GM18502 (cell line): ENCODE measurements around the gene SDK2.

Experiments used
- ATAC-seq: cut with Tn5 transposase; IDR thresholded peaks from one replicate; pipeline ENCODE4 v1.9.1; 2021; ENCODE audit warnings: mild to moderate bottlenecking; ENCODE audit not compliant: unreplicated experiment, poor library complexity

The SDK2 gene

DNA sequence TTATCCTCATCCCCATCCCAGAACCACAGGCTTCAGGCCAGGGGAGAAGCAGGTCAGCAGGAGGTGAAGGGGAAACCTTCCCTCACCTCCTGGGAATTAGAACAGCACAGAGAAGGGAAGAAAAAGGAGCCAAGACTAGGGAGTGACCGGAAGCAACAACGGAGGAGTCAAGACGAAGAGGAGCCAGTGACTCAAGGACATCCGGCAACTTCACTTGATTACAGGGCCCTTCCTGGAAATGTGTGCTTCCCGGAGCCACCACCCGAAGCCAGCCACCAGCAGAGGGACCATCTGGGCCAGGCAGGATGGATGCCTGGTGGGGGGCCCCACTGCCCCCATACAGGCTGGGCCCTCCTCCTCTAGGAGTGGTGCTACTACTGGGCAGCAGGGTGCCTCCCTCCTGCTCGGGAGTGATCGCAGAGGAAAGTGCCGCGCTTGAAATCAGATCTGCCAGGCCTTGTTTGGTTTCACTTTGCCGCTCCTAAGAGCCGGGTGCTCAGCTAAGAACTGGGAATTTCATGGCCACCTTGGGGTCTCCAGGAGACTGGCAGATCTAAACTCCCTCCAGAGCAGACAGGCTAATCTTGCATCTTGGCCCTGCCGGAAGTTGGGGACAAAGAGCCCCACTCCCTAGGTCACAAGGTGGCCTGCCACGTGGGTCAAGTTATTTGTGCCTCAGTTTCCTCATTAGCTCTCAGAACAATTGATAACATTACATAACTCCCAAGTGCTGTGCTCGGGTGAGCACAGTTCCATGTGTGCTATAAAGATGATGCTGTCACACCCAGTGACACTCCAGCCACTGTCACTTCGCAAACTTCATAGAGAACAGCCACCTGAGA, 339.1 kb downstream of the SDK2 start:
- ATAC-seq = no peak

DNA sequence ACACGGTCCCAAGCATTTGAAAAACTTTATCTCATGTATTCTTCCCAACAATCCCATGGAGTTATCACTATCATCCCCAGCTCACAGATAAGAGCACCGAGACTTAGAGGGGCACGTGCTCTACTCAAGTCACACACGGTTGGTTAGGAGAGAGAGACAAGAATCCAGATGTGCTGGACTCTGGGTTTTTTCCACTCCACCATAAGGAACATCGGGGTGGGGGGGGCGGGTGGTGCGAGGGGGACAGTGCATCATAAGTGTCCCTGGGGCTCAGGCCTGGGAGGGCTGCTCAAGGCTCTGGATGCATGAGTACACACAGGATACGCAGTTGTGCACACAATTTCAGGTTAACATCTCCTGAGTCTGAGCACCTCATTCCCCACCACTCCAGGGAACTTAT, 339.8 kb downstream of the SDK2 start:
- ATAC-seq = no peak

DNA sequence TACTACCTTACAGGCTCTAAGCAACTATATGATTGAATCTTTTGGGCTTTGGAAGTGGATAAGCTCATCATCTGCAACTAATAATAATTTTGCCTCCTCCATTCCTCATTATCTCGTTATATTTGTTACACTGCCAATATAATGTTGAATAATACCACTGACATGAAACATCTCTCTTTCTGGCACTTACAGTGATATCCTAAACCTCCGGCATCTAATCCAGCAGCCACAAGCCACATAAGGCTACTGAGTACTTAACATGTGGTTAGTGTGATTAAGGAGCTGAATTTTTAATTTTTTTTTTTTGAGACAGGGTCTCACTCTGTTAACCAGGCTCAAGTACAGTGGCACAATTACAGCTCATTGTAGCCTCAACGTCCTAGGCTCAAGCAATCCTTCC, 342.1 kb downstream of the SDK2 start:
- no peak for ATAC-seq

DNA sequence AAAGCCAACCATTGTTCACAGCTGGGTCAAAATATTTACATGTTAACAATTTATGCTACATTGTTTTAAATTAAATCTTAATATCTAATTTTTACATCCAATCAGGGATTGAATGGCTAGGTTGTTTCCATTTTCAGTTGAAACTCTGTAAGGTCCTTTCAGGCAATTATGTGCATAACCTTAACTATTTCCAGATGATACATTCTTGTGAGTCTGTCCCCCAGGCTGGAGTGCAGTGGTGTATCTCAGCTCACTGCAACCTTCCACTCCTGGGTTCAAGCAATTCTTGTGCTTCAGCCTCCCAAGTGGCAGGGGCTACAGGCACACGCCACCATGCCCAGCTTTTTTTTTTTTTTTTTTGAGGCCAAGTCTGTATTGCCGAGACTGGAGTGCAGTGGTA, 342.9 kb downstream of the SDK2 start:
- ATAC-seq = no peak

DNA sequence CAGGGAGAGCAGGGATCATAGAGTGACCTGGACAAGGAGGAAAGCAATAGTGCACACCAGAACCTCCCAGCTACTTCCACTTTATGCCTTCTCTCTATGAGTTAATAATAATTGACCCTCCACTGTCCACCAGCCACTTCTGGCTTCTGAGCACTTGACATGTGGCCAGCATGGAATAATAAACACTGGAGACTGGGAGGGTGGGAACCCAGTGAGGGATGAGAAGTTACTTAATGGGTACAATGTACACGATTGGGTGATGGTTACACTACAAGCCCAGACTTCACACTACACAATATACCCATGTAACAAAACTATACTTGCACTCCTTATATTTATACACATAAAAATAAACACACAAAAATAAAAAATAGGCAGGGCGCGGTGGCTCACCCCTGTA, 343.9 kb downstream of the SDK2 start:
- no peak for ATAC-seq

DNA sequence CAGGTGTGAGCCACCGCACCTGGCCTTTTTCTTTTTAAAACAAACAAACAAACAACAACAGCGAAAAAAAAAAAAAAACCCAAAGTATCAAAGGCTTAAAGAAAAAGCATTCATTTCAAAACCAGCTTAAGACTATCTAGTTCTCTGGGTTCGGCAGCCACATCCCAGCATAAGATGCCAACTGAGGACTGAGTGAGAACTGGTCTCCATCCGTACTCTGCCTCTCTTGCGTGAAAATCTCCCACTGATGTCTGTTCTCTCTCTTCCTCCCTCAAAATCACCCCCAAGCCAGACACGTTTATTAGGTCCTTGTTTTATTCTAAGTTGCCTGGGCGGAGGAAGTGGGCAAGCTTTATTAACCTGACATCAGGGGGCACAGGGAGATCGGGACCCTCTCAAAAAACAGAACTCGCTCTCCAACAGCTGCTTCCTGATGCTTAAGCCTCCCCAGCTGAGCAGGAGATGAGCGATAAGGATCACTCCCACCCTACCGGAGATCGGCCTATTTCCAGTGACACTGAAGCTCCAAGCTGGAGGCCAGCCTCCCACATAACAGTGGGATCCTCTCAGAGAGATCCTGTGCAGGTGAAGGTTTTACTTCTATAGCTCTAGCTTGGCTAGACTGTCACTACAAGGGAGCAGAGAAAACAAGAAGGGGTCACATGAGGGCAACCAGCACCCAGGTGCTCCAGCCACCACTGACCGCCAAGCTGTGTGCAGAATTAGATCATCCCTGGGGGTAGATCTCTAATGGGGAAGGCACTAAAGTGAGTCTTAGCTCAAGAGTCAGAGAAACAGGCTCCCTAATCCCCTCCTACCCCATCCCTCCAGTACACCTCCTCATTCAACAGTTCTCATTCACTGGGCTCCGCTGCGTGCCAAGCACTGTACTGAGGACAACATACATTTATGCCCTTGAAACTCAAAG, 346.0 kb downstream of the SDK2 start:
- ATAC-seq = peak; percentile 50

DNA sequence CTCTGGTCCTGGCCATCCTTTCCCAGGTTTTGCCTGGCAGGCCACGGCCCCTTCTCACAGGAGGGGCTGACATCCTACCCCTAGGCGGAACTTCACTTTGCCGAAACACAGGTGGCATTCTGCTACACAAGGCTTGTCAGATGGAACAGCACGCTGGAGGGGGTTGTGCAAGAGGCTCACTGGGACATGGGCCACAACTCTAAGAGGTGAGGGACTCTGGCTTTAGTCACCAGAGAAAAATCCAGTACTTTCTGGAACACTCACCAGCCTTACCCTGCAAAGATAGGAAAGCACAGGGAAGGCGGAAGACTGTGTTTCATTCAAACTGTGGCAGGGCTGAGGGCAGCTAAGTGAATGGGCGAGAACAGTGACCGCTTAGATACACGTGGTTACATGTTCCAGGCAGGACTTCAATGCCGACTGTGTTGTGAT, 350.7 kb downstream of the SDK2 start:
- ATAC-seq = no peak

DNA sequence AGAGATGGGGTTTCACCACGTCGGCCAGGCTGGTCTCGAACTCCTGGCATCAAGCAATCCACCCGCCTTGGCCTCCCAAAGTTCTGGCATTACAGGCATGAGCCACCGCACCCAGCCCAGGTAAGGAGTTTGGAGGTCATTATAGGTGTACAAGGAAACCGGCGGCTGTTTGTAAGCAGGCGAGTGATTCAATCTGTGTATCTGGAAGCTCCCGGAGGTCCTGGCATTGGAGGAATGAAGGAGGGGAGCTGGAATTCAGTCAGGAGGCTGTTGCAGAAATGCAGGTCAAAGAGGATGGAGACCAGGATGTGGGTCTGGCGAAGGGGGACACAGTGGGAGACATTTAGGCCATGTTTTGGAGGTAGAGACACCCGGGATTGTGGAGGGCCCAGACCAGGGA, 351.2 kb downstream of the SDK2 start:
- ATAC-seq = no peak

DNA sequence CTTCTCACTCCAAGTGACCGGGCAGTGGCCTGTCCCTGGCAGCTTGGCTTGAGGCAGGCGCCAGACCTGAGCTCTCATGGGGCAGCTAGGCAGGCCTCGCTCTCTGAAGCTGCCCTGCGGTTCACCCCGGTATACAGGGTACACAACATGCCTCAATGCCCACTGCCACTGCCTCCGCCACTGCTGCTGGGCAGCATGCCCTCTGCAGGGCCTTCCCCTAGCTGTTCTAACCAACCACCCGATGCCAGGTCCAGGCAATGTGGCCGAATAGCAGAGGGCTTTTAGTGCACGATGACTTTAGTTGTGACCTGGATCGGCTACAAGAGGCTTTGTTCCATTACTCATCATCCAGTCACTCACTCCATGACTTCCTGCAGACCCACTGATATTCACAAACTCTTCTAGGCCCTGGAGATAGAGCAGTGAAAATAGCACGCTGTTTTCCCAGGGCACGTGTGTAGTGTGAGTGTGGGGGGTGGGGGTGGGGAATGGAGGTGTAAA, 352.2 kb downstream of the SDK2 start:
- no peak for ATAC-seq

DNA sequence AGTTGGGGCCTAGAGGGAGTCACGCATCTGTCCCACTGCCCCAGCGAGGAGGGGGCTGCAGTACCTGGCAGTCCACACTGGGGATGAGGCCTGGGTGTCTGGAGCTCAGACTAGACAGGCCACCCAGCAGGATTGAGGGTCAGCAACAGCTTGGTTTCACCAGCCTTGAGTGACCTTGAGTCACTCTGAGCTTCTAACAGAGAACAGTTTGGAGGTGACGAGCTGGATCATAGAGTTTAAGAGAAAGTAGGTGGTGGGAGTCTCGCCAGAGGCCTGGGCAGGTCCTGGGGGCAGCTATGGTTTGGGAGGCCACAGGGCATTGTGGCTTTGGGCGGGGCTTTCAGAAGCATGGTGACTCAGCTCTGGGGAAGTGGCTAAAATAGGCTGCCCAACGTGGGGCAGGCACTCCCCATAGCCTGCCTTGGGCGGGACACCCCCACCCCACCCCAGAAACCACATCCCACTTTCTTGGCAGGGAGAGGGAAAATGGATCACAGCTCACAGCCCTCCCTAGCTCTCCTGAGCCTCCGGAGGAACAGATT, 352.9 kb downstream of the SDK2 start:
- ATAC-seq = peak; percentile 89

DNA sequence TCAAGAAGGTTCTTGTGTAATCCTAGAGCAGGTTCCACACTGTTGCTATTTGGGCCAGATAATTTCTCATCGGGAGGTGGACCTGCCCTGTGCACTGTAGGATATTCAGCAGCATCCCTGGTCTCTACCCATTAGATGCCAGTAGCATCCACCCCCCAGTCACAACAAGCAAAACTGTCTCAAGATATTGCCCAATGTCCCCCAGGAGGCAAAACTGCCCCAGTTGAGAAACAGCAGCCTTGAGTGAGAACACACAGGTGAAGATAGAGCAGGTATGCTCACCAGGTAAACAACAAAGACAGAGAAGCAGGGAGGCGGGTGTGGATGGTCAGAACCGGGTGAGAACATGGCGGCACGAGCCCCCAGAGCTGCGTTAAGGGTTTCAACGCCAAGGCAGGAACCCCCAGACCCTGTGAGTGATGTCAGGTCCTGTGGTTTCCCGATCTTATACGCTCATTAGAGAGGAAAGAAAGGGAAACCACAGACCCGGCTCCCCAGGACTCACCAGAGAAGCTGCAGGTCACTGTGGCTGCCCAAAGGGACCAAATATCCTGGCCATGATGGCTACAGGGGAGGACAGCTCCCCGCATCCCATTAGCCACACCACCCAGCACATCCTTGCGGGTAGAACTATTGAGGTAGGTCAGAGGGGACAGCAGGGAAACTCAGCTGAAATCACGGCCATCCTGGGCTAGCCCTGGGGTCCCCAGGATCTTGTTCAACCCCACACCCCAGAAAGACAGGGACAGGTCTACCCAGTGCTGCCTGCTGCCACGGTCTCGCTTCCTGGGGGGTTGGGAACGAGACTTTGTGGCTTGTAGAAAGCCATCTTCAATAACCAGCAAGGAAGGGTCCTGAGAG, 353.6 kb downstream of the SDK2 start:
- ATAC-seq = peak; percentile 65

DNA sequence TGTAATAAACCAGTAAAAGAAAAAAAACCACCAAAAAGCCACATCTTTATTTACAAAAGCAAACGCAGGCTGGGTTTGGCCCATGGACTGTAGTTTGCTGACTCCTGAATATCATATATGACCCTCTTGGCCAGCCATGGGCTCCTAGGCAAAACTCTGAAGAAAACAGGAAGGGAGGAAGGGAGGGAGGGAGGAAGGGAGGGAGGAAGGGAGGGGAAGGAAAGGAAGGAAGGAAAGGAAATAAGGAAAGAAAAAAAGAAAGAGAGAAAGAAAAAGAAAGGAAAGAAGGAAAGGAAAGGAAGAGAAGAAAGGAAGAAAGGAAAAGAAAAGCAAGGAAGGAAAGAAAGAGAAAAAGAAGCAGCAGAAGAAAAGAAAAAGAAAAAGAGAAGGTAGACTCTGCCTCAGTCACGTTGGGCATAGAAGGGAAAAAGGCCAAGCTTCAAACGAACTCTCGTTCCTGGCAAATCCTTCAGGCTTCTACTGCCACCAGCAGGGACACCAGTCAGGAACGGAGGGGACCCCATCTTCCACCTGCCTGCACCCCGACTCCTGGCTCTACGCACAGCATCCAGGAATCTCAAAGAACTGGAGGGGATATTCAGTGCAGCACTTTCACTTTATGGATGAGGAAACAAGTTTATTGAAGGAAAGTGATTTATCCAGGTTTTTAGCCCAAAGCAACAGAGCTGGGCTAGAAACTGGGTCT, 354.5 kb downstream of the SDK2 start:
- no peak for ATAC-seq

DNA sequence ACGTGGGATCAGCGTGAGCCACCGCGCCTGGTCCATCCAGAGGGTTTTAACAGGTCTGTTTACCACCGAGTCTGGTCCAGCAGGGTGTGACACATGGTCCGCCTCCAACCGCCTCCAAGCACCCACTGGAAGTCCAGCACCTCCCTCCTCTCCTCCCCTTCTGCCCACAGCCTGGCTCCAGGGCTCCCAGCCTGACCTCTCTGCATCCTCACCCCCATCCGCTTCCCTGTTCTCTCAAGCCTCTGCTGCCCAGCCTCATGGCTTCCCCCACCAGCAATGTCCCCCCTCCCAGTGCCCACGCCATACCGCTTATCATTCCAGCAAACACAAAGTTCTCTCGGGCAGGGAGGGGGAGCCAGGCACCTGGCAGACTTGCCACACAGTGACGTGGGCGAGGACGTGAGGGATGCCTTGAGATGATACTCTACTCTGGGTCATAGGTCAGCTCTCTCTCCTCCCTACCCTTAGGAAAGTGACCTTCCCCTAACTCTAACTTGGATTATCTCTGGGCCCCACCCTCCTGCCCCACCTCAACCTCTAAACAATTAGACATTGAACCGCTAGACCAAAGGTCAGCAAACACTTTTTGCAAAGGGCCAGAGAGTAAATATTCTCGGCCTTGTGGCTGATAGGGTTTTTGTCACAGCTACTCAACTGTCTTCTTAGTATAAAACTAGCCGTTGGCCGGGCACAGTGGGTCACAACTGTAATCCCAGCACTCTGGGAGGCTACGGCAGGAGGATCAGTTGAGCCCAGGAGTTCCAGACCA, 355.5 kb downstream of the SDK2 start:
- ATAC-seq = no peak

DNA sequence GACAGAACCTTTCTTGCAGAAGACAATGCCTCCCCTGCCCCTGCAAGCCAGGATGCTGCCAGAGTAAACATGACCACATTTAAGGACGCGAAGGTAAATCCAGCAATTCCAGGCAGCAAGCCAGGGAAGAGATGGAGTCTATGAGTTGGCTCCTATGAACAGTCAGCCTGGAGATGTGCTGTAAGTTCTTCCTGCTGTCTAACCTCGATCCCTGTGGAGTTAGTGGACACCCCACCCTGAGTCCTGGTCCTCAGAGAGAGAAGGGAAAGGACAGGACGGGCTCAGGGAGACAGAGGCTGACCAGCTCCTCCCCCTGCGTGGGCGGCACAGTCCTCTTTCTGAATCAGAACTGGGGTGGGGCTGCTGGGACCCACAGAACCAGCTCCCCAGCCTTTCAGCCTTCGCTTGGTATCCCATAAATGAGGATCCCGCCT, 357.4 kb downstream of the SDK2 start:
- ATAC-seq = no peak

DNA sequence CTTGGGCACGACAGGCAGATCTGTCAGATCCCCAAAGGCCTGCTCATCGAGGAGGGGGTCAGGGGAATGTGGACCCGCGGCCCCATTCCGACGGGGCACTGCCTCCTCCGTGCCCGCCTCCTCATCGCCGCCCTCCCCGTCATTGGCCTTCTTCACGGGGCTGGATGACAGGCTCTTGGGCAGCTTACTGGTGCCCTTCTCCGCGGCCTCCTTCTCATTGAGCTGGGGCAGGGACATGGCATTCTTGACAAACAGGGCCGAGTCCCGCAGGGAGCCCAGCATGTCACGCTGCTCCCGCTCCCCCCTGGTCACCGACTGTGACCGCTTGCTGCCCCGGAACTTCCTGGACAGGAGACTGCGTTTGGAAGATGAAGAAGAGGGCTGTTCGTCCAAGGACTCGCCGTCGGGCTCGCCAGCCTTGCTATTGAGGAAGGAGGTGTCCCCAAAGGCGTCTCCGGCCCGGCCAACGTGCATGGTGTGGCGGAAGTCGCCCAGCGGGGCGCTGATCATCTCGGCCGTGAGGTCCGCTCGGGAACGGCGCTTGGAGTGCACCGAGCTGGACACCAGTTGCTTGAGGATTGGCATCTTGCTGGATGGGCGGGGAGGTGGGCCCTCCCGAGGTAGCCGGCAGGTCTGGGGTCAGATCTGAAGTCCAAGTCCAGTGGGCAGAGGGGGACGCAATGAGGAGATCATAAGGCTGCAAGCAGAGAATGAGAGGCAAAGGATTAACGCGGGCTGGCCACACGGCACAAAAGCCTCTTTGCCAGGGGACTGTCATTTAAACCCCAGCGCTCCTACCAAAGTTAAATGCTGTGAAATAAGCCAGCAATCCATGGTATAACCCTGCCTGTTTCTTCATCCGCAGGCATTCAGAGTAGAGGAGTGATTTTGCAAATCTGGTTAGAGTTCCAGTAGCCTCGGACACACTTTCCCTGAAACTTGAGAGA, 358.1 kb downstream of the SDK2 start:
- no peak for ATAC-seq

DNA sequence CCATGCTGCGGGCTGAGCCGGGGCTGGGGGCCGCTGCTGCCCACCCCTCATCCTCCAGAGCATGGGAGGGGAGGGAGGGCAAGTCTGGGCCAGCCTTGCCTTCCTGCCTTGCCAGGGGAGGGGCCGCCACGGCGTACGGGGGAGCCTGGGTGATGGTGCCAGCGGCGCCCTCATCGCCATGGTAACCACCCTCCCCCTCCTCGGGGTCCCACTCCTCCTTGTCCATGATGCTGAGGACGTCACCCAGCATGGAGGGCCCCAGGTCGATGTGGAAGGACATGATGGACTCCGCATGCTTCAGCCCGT, 358.7 kb downstream of the SDK2 start:
- no peak for ATAC-seq

DNA sequence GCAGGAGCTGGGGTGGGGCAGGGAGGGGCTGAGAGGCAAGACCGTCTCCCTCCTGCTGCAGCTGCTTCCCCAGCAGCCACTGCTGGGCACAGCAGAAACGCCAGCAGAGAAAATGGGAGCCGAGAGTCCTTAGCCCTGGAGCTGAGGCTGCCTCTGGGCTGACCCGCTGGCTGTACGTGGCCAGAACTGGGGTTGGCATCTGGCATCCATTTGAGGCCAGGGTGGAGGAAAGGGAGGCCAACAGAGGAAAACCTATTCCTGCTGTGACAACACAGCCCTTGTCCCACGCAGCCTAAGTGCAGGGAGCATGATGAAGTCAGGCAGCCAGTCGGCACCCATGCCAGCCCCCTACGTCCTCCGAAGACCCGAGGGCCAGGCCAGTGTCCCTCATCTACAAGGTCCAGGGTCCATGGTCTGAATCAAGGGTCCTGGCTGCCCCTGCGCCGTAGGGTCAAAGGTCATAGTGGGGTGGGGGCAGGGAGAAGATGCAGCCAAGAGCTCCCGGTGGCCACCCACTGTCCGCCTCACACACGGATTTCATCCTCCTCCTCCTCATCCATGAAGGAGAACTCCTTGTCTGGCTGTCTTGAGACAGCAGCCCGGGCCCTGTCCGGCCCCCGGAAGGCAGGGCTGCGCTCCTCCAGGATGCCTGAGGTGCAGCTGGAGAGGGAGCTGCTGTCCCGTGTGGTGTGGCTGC, 359.2 kb downstream of the SDK2 start:
- no peak for ATAC-seq
